ENCODE measurements around the gene ZNF343. TPM values are rescaled to one million over a fixed set of nuclear protein-coding genes. Genes with fewer than 3 reads are reported as not detected.

Gene ZNF343
- total RNA-seq, 1 experiment from 2014 or later = 12.0 TPM

DNA sequence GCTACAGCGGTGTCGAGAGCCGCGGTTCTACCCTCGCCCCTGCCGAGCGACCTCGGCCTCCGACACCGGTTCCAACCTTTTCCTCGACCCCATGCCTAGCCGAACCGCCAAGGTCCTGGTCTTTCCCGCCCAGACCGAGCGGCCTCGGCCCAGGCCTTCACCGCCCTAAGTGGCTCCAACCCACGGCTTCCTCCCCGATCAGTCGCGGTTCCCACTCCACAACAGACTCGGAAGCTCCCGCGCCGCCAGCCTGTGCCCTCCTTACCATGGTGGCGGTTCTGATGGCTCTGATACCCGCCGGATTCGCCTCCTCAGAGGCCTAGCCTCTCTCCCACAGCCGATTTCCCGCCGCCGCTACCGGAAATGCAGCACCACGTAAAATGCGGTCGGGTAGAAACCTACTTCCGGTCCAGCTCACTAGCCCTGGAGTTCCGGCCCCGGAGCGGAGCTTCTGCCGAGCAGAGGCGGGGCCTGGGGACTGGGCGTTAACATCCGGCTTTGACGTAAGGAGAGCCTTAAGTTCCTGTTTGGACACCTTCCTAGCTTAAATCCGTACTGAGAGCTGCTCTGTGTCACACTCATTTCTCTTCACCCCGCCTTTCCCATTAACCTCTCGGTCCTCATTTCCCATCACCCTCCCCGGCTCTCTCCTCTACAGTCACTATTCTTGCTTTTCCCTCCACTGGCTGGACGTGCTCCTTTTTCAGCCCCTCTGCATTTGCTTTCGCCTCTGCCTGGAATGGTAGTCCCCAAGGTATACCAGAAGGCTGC lies 38.1 kb downstream of the ZNF343 start, which contains the start of gene SNRPB:
SNRPB (minus strand) TSS at position 367 of the 771 bp plus-strand sequence; CDS start at position 268, 99 bp downstream.
- intact Hi-C loops (cut with micrococcal nuclease) = loop anchor here (1.0 kb wide), 1 partner anchor 176 kb away; no protein-coding TSS in a partner anchor
- BruUV-seq (replicated peaks) = TSS peak; percentile 64
- peak within 1 kb of the TSS; percentile 64 to 98 for H3K4me3 ChIP-seq (replicated peaks in 1 of 2; ENCODE audit: low read depth in 1 of 2, low read length in 2 of 2)
- peak within 1 kb of the TSS; percentile 86 for H3K4me2 ChIP-seq (ENCODE audit: low read length)
- H3K9me3 ChIP-seq (ENCODE audit: control insufficient read depth in 1 of 2, insufficient read depth in 1 of 2, low read depth in 1 of 2, low read length in 2 of 2) = no peaks in the 10 kb centered on the region
- peak; percentile 99 for ATAC-seq
- ChIA-PET CTCF (interaction anchor here (1.0 to 1.9 kb wide), 3 partner anchors 51 to 181 kb away, joined by 3 to 6 read pairs (median 6); partner anchors contain the start of gene NOP56), POLR2A (interaction anchor here (0.7 to 1.6 kb wide), 19 partner anchors 8 to 377 kb away, joined by 3 to 11 read pairs (median 3); partner anchors contain the start of gene NOP56), RAD21 (ENCODE audit: low non-redundant PET in 1 of 2, low total read pairs in 2 of 2, uncharacterized antibody in 2 of 2, unreplicated experiment in 2 of 2) (interaction anchor here in 1 of 2 experiments (1.0 kb wide), 1 partner anchor 53 kb away, joined by 3 read pairs; no protein-coding TSS in a partner anchor)
- H3K79me2 ChIP-seq (ENCODE audit: insufficient read depth, low read length) = peaks cover 50% of the 10 kb centered on the region
- peaks cover 7 to 19% of the 10 kb centered on the region in 2 experiments; a peak in 3 of 4 replicates for H3K4me1 ChIP-seq (ENCODE audit: control insufficient read depth in 1 of 2, insufficient read depth in 2 of 2, low read length in 2 of 2)
- no peaks in the 10 kb centered on the region for H3K27me3 ChIP-seq (ENCODE audit: insufficient read depth, low read length)
- peaks cover 28 to 40% of the 10 kb centered on the region in 2 experiments for H3K36me3 ChIP-seq (ENCODE audit: control insufficient read depth in 1 of 2, insufficient read depth in 2 of 2, low read length in 2 of 2)
- H2AFZ ChIP-seq (ENCODE audit: low read depth, low read length, poor library complexity, severe bottlenecking) = no peak within 1 kb of the TSS
- TF ChIP-seq YY1 (IDR thresholded peaks at IDR 0.05; ENCODE audit: extremely low read depth, insufficient replicate concordance, low read depth, low read length) (peak; percentile 83), SRF (IDR thresholded peaks at IDR 0.05; ENCODE audit: low read depth) (peak; percentile 89), POLR2A (IDR thresholded peaks at IDR 0.05; ENCODE audit: borderline replicate concordance, extremely low read depth, insufficient read depth, insufficient read length) (peak; percentile 98), SP1 (IDR thresholded peaks at IDR 0.05; ENCODE audit: low read depth) (peak; percentile 79), CEBPB (IDR thresholded peaks at IDR 0.05; ENCODE audit: low read depth) (no peak), CBX3 (IDR thresholded peaks at IDR 0.05; ENCODE audit: low read depth) (peak; percentile 92), SIN3A (IDR thresholded peaks at IDR 0.05; ENCODE audit: low read depth) (peak; percentile 91), ELF1 (IDR thresholded peaks at IDR 0.05; ENCODE audit: borderline replicate concordance, low read depth) (peak; percentile 69), POLR2AphosphoS5 (IDR thresholded peaks at IDR 0.05; ENCODE audit: low read depth, low read length) (peak; percentile 99), JUND (IDR thresholded peaks at IDR 0.05) (no peak; the same call in 1 of the 2 replicates), EGR1 (IDR thresholded peaks at IDR 0.05; ENCODE audit: low read depth) (no peak), EZH2 (IDR thresholded peaks at IDR 0.05) (no peak), FOSL1 (IDR thresholded peaks at IDR 0.05; ENCODE audit: low read depth) (no peak), TCF7L2 (IDR thresholded peaks at IDR 0.05; ENCODE audit: borderline replicate concordance, extremely low read depth, insufficient read depth, insufficient read length) (peak; percentile 33), ZFX (IDR thresholded peaks at IDR 0.05) (peak; percentile 100), EZH2phosphoT487 (IDR thresholded peaks at IDR 0.05; ENCODE audit: borderline replicate concordance) (no peak)
- TF ChIP-seq, protein P1, sequence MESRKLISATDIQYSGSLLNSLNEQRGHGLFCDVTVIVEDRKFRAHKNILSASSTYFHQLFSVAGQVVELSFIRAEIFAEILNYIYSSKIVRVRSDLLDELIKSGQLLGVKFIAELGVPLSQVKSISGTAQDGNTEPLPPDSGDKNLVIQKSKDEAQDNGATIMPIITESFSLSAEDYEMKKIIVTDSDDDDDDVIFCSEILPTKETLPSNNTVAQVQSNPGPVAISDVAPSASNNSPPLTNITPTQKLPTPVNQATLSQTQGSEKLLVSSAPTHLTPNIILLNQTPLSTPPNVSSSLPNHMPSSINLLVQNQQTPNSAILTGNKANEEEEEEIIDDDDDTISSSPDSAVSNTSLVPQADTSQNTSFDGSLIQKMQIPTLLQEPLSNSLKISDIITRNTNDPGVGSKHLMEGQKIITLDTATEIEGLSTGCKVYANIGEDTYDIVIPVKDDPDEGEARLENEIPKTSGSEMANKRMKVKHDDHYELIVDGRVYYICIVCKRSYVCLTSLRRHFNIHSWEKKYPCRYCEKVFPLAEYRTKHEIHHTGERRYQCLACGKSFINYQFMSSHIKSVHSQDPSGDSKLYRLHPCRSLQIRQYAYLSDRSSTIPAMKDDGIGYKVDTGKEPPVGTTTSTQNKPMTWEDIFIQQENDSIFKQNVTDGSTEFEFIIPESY (IDR thresholded peaks at IDR 0.05; ENCODE audit: extremely low read depth, insufficient replicate concordance, low read length) = peak; percentile 62
- TF ChIP-seq, protein P2, sequence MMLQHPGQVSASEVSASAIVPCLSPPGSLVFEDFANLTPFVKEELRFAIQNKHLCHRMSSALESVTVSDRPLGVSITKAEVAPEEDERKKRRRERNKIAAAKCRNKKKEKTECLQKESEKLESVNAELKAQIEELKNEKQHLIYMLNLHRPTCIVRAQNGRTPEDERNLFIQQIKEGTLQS (IDR thresholded peaks at IDR 0.05) = no peak
- TF ChIP-seq, protein P3, sequence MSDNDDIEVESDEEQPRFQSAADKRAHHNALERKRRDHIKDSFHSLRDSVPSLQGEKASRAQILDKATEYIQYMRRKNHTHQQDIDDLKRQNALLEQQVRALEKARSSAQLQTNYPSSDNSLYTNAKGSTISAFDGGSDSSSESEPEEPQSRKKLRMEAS (IDR thresholded peaks at IDR 0.05) = peak; percentile 96
- H3K9me2 ChIP-seq (ENCODE audit: insufficient read depth) = no peaks in the 10 kb centered on the region
- H3K27ac ChIP-seq (ENCODE audit: low read depth, low read length) = peak within 1 kb of the TSS; percentile 94
- H3K9ac ChIP-seq (ENCODE audit: low read length) = peak within 1 kb of the TSS; percentile 100
- peak; percentile 99 for DNase-seq (ENCODE audit: low read depth, low spot score)
- peaks cover 35% of the 10 kb centered on the region; the same call in 1 of the 2 replicates for H4K20me1 ChIP-seq (ENCODE audit: insufficient read depth)
